SK-N-SH (cell line): ENCODE data around the gene LRRC27. TPM values are rescaled to one million over a fixed set of nuclear protein-coding genes. Genes with fewer than 3 reads are reported as not detected.

Source experiments
- CTCF ChIA-PET: fragments of 300-600, 350-600 bp; formaldehyde crosslinking; extraction: SDS; loops from one replicate; lab custom pipeline; 2021; lab: Yijun Ruan, JAX
- POLR2A ChIA-PET: fragments of 350-600 bp; sonication (Branson Sonifier 250); formaldehyde crosslinking; extraction: SDS; loops from one replicate; lab custom pipeline; 2020; ENCODE audit warnings: antibody characterized with exemption, inconsistent platforms; lab: Yijun Ruan, JAX
- DNase-seq: peaks from one replicate; pipeline ENCODE4 v3.0.0; 2012
- H2AFZ ChIP-seq: fragments of 200-600 bp; sonication (generic); 2 replicates; pipeline ENCODE4 v1.8.1; 2016; ENCODE audit warnings: antibody characterized with exemption, mild to moderate bottlenecking, low read depth
- H3F3A ChIP-seq: fragments of 200-600 bp; sonication (generic); replicated peaks from 2 replicates; pipeline ENCODE3; 2016; ENCODE audit warnings: antibody characterized with exemption, mild to moderate bottlenecking; ENCODE audit not compliant: insufficient read depth
- H3K27ac ChIP-seq, 2 experiments: fragments of 200-500 bp in 1 of 2; fragments of 200-600 bp in 1 of 2; sonication (Bioruptor generic) in 1 of 2; sonication (generic), shearing (Covaris generic) in 1 of 2; 2 replicates each; pipeline versions ENCODE4 v1.5.1 to v1.6.1; 2014 to 2016; ENCODE audit warnings: low read depth in 2 of 2, inconsistent platforms in 1 of 2, low read length in 1 of 2, mild to moderate bottlenecking in 1 of 2, mixed read lengths in 1 of 2
- H3K27me3 ChIP-seq: fragments of 200-600 bp; sonication (generic), shearing (Covaris generic); 2 replicates; pipeline ENCODE4 v1.6.1; 2016; ENCODE audit warnings: mixed run types; ENCODE audit not compliant: insufficient read depth
- H3K36me3 ChIP-seq, 2 experiments: fragments of 200-500 bp in 1 of 2; fragments of 200-600 bp in 1 of 2; sonication (Bioruptor generic) in 1 of 2; sonication (generic) in 1 of 2; replicated peaks in 1 of 2; 2 replicates each; pipeline versions ENCODE3 to v1.5.1; 2014 to 2016; ENCODE audit warnings: low read length in 1 of 2, mild to moderate bottlenecking in 1 of 2; ENCODE audit not compliant: insufficient read depth in 2 of 2, control insufficient read depth in 1 of 2
- H3K4me1 ChIP-seq, 2 experiments: fragments of 200-500 bp in 1 of 2; fragments of 200-600 bp in 1 of 2; sonication (Bioruptor generic) in 1 of 2; sonication (generic), shearing (Covaris generic) in 1 of 2; 2 replicates each; pipeline versions ENCODE4 v1.5.1 to v1.6.1; 2014 to 2016; ENCODE audit warnings: low read depth in 1 of 2, low read length in 1 of 2, mixed run types in 1 of 2; ENCODE audit not compliant: insufficient read depth in 2 of 2, control insufficient read depth in 1 of 2
- H3K4me2 ChIP-seq: fragments of 200-600 bp; sonication (generic), shearing (Covaris generic); 2 replicates; pipeline ENCODE4 v1.6.1; 2017; ENCODE audit warnings: mixed run types
- H3K4me3 ChIP-seq, 2 experiments: fragments of 200-500 bp in 1 of 2; fragments of 200-600 bp in 1 of 2; sonication (Bioruptor generic) in 1 of 2; sonication (generic), shearing (Covaris generic) in 1 of 2; 2 replicates each; pipeline versions ENCODE4 v1.5.1 to v1.8.1; 2014 to 2016; ENCODE audit warnings: low read depth in 2 of 2, inconsistent platforms in 1 of 2, low read length in 1 of 2, mild to moderate bottlenecking in 1 of 2, mixed read lengths in 1 of 2, moderate library complexity in 1 of 2
- H3K79me2 ChIP-seq: fragments of 200-600 bp; sonication (generic); 2 replicates; pipeline ENCODE4 v1.8.1; 2017; ENCODE audit warnings: mild to moderate bottlenecking; ENCODE audit not compliant: insufficient read depth
- H3K9ac ChIP-seq: fragments of 200-600 bp; sonication (generic); 2 replicates; pipeline ENCODE4 v1.6.1; 2017; ENCODE audit warnings: mixed run types
- H3K9me2 ChIP-seq: fragments of 200-600 bp; sonication (generic); 2 replicates; pipeline ENCODE4 v1.6.1; 2017; ENCODE audit warnings: mixed run types
- H3K9me3 ChIP-seq: fragments of 200-600 bp; sonication (generic); 2 replicates; pipeline ENCODE4 v1.6.1; 2017; ENCODE audit warnings: mixed run types, mild to moderate bottlenecking, moderate library complexity
- H4K20me1 ChIP-seq: fragments of 200-600 bp; sonication (generic); 2 replicates; pipeline ENCODE4 v1.6.1; 2017; ENCODE audit warnings: mild to moderate bottlenecking, mixed run types; ENCODE audit not compliant: insufficient read depth
- ELF1 ChIP-seq: IDR thresholded peaks from 2 replicates; pipeline ENCODE4 v1.4.0; 2012
- FOSL2 ChIP-seq: IDR thresholded peaks from 2 replicates; pipeline ENCODE4 v1.4.0; 2012; ENCODE audit warnings: low read depth, mild to moderate bottlenecking, moderate library complexity, borderline replicate concordance
- FOXM1 ChIP-seq: IDR thresholded peaks from 2 replicates; pipeline ENCODE4 v1.4.0; 2012; ENCODE audit warnings: low read depth, mild to moderate bottlenecking
- GABPA ChIP-seq: IDR thresholded peaks from 2 replicates; pipeline ENCODE4 v1.4.0; 2012; ENCODE audit warnings: low read depth, mild to moderate bottlenecking
- NFIC ChIP-seq: IDR thresholded peaks from 2 replicates; pipeline ENCODE4 v1.4.0; 2012; ENCODE audit warnings: borderline replicate concordance
- WGBS: methylation state at CpG from one replicate; pipeline ENCODE4 v1.1.6; 2017; ENCODE audit warnings: low lambda C conversion rate; 5-methylcytosine and 5-hydroxymethylcytosine counted together
- polyA plus RNA-seq, 3 experiments: library from polyadenylated mRNA; depleted of rRNA; stranded (reverse); fragments of >200 nt; gene quantifications; 2 replicates each; pipeline ENCODE4 v1.2.3, GENCODE V29; 2012
- TF ChIP-seq, protein P1 (sequence below): IDR thresholded peaks from 2 replicates; pipeline ENCODE4 v1.4.0; 2012; ENCODE audit warnings: low read depth
- TF ChIP-seq, protein P2 (sequence below): IDR thresholded peaks from 2 replicates; pipeline ENCODE4; 2012
- TF ChIP-seq, protein P3 (sequence below): IDR thresholded peaks from 2 replicates; pipeline ENCODE4 v1.4.0; 2012; ENCODE audit warnings: low read depth, borderline replicate concordance
- TF ChIP-seq, protein P4 (sequence below): fragments of 200-600 bp; sonication (generic); IDR thresholded peaks from 2 replicates; pipeline ENCODE4 v1.6.1; 2017; ENCODE audit warnings: antibody characterized with exemption, mild to moderate bottlenecking, moderate library complexity
- TF ChIP-seq, protein P5 (sequence below): IDR thresholded peaks from 2 replicates; pipeline ENCODE4 v1.6.1; 2012; ENCODE audit warnings: mild to moderate bottlenecking, low read depth, low read length, moderate library complexity

The LRRC27 gene
- polyA plus RNA-seq, 1 of the 3 experiments (the other 2 are of a cell fraction): 10.0 TPM

DNA sequence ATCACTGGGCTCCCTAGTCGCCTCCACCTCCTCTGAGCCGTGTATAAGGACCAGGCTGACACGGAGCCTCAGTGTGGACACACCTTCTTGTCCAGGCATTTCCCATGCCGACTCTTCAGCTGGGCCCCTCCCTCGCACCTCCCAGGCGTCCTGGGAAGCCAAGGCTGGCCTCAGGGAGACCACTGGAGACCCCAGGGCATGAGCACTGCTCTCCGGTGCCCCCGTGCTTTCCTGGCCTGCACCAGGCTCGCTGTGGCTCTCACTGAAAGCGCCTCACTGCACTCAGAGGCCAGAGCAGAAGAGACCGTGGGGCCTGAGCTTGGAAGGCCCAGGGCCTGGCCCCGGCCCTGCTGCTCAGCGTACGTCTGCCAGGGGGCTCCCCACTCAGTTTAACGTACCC is 31.4 kb downstream of the LRRC27 start:
- Histone ChIP-seq H3K9me3 (no peaks in the 10 kb centered on the region), H3K4me1 (no peaks in the 10 kb centered on the region), H3K36me3 (peaks cover 6 to 26% of the 10 kb centered on the region in 2 experiments), H3K9me2 (no peaks in the 10 kb centered on the region), H3F3A (no peaks in the 10 kb centered on the region), H3K27me3 (no peaks in the 10 kb centered on the region), H2AFZ (no peak overlapping the region), H4K20me1 (no peaks in the 10 kb centered on the region), H3K79me2 (no peaks in the 10 kb centered on the region), H3K9ac (no peak overlapping the region), H3K27ac (no peak overlapping the region), H3K4me2 (no peak overlapping the region), H3K4me3 (no peak overlapping the region)
- POLR2A ChIA-PET: no interaction called here
- no peak for DNase-seq
- CTCF ChIA-PET: interaction anchor here (1.1 kb wide), 1 partner anchor 10 kb away, joined by 4 read pairs; no protein-coding TSS in a partner anchor
- TF ChIP-seq ELF1 (no peak), FOSL2 (no peak), NFIC (no peak), GABPA (no peak), FOXM1 (no peak)
- TF ChIP-seq, protein P1, sequence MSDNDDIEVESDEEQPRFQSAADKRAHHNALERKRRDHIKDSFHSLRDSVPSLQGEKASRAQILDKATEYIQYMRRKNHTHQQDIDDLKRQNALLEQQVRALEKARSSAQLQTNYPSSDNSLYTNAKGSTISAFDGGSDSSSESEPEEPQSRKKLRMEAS: no peak
- TF ChIP-seq, protein P2, sequence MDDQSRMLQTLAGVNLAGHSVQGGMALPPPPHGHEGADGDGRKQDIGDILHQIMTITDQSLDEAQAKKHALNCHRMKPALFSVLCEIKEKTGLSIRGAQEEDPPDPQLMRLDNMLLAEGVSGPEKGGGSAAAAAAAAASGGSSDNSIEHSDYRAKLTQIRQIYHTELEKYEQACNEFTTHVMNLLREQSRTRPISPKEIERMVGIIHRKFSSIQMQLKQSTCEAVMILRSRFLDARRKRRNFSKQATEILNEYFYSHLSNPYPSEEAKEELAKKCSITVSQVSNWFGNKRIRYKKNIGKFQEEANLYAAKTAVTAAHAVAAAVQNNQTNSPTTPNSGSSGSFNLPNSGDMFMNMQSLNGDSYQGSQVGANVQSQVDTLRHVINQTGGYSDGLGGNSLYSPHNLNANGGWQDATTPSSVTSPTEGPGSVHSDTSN: no peak
- TF ChIP-seq, protein P3, sequence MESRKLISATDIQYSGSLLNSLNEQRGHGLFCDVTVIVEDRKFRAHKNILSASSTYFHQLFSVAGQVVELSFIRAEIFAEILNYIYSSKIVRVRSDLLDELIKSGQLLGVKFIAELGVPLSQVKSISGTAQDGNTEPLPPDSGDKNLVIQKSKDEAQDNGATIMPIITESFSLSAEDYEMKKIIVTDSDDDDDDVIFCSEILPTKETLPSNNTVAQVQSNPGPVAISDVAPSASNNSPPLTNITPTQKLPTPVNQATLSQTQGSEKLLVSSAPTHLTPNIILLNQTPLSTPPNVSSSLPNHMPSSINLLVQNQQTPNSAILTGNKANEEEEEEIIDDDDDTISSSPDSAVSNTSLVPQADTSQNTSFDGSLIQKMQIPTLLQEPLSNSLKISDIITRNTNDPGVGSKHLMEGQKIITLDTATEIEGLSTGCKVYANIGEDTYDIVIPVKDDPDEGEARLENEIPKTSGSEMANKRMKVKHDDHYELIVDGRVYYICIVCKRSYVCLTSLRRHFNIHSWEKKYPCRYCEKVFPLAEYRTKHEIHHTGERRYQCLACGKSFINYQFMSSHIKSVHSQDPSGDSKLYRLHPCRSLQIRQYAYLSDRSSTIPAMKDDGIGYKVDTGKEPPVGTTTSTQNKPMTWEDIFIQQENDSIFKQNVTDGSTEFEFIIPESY: no peak
- TF ChIP-seq, protein P4, sequence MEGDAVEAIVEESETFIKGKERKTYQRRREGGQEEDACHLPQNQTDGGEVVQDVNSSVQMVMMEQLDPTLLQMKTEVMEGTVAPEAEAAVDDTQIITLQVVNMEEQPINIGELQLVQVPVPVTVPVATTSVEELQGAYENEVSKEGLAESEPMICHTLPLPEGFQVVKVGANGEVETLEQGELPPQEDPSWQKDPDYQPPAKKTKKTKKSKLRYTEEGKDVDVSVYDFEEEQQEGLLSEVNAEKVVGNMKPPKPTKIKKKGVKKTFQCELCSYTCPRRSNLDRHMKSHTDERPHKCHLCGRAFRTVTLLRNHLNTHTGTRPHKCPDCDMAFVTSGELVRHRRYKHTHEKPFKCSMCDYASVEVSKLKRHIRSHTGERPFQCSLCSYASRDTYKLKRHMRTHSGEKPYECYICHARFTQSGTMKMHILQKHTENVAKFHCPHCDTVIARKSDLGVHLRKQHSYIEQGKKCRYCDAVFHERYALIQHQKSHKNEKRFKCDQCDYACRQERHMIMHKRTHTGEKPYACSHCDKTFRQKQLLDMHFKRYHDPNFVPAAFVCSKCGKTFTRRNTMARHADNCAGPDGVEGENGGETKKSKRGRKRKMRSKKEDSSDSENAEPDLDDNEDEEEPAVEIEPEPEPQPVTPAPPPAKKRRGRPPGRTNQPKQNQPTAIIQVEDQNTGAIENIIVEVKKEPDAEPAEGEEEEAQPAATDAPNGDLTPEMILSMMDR: no peak
- TF ChIP-seq, protein P5, sequence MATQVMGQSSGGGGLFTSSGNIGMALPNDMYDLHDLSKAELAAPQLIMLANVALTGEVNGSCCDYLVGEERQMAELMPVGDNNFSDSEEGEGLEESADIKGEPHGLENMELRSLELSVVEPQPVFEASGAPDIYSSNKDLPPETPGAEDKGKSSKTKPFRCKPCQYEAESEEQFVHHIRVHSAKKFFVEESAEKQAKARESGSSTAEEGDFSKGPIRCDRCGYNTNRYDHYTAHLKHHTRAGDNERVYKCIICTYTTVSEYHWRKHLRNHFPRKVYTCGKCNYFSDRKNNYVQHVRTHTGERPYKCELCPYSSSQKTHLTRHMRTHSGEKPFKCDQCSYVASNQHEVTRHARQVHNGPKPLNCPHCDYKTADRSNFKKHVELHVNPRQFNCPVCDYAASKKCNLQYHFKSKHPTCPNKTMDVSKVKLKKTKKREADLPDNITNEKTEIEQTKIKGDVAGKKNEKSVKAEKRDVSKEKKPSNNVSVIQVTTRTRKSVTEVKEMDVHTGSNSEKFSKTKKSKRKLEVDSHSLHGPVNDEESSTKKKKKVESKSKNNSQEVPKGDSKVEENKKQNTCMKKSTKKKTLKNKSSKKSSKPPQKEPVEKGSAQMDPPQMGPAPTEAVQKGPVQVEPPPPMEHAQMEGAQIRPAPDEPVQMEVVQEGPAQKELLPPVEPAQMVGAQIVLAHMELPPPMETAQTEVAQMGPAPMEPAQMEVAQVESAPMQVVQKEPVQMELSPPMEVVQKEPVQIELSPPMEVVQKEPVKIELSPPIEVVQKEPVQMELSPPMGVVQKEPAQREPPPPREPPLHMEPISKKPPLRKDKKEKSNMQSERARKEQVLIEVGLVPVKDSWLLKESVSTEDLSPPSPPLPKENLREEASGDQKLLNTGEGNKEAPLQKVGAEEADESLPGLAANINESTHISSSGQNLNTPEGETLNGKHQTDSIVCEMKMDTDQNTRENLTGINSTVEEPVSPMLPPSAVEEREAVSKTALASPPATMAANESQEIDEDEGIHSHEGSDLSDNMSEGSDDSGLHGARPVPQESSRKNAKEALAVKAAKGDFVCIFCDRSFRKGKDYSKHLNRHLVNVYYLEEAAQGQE: no peak
- 81% methylated on average over 11 of the region's 15 CpGs for WGBS
